HG02623 (cell line): ENCODE results near the gene PTCSC3.

Experiments
- ATAC-seq: cut with Tn5 transposase; IDR thresholded peaks from one replicate; pipeline ENCODE4 v1.9.1; 2021; ENCODE audit warnings: moderate library complexity; ENCODE audit not compliant: unreplicated experiment

The PTCSC3 gene

GRCh38 chr14:36176524-36176923 lies at the start of gene PTCSC3:
PTCSC3 (minus strand) TSS chr14:36176722.
- ATAC-seq: no peak

GRCh38 chr14:36226164-36226563 lies 49.6 kb upstream of the PTCSC3 start:
- no peak for ATAC-seq

GRCh38 chr14:36224176-36224575 lies 47.7 kb upstream of the PTCSC3 start:
- no peak for ATAC-seq

GRCh38 chr14:36223558-36223957 lies 47.0 kb upstream of the PTCSC3 start:
- no peak for ATAC-seq

GRCh38 chr14:36222952-36223468 lies 46.5 kb upstream of the PTCSC3 start:
- no peak for ATAC-seq

GRCh38 chr14:36222337-36222736 lies 45.8 kb upstream of the PTCSC3 start:
- no peak for ATAC-seq

GRCh38 chr14:36221112-36221511 lies 44.6 kb upstream of the PTCSC3 start:
- no peak for ATAC-seq

GRCh38 chr14:36217732-36218131 lies 41.2 kb upstream of the PTCSC3 start:
- ATAC-seq: no peak

GRCh38 chr14:36217027-36217426 lies 40.5 kb upstream of the PTCSC3 start:
- ATAC-seq: no peak

- no peak for ATAC-seq
These were observed 38.7 kb upstream of the PTCSC3 start for GRCh38 chr14:36215217-36215598.

GRCh38 chr14:36214476-36215216 lies 38.1 kb upstream of the PTCSC3 start:
- no peak for ATAC-seq

GRCh38 chr14:36212987-36213386 lies 36.5 kb upstream of the PTCSC3 start:
- ATAC-seq: no peak

- ATAC-seq: no peak
These were observed 36.1 kb upstream of the PTCSC3 start for GRCh38 chr14:36212577-36212976.

- ATAC-seq: no peak
These were observed 32.3 kb upstream of the PTCSC3 start for GRCh38 chr14:36208690-36209278.

GRCh38 chr14:36207500-36207899 lies 31.0 kb upstream of the PTCSC3 start:
- ATAC-seq: no peak

GRCh38 chr14:36204461-36205073 lies 28.0 kb upstream of the PTCSC3 start:
- no peak for ATAC-seq

- no peak for ATAC-seq
These were observed 21.9 kb upstream of the PTCSC3 start for GRCh38 chr14:36198378-36198777.

- no peak for ATAC-seq
These were observed 18.1 kb upstream of the PTCSC3 start for GRCh38 chr14:36194663-36195062.

- ATAC-seq: no peak
These were observed 16.0 kb upstream of the PTCSC3 start for GRCh38 chr14:36192530-36192929.

GRCh38 chr14:36183402-36183801 lies 6.9 kb upstream of the PTCSC3 start:
- no peak for ATAC-seq

- ATAC-seq: no peak
These were observed 4.9 kb upstream of the PTCSC3 start for GRCh38 chr14:36181417-36181816.

GRCh38 chr14:36177489-36177888 lies 967 bp upstream of the PTCSC3 start:
- no peak for ATAC-seq
